ENCODE data around the gene AKAP8L.
"Not testable (repeated sequence)": the region's sequence is repeated elsewhere in the genome, so short reads cannot be mapped to it uniquely, and the experiment has no call there.

AKAP8L gene

GRCh38 chr19:15412832-15413231 lies 6.0 kb downstream of the AKAP8L start:
- DNase-seq (ENCODE audit: low read depth): peak; percentile 35
- no peak overlapping the region for H3K4me3 ChIP-seq (ENCODE audit: low read depth, low read length)
- TF ChIP-seq CTCF (conservative IDR thresholded peaks at IDR 0.05; ENCODE audit: low read depth, low read length): peak; percentile 22

- DNase-seq (ENCODE audit: low read depth); H3K4me3 ChIP-seq (ENCODE audit: low read depth, low read length): not testable (repeated sequence)
Measured at GRCh38 chr19:15411351-15411750, 7.4 kb downstream of the AKAP8L start.

- no peak for DNase-seq (ENCODE audit: low read depth)
- no peak overlapping the region for H3K4me3 ChIP-seq (ENCODE audit: low read depth, low read length)
- no peak for TF ChIP-seq CTCF (conservative IDR thresholded peaks at IDR 0.05; ENCODE audit: low read depth, low read length)
Measured at GRCh38 chr19:15404780-15405211, 14.0 kb downstream of the AKAP8L start.

- TF ChIP-seq CTCF (conservative IDR thresholded peaks at IDR 0.05; ENCODE audit: low read depth, low read length): no peak
- H3K4me3 ChIP-seq (ENCODE audit: low read depth, low read length): no peak overlapping the region
- no peak for DNase-seq (ENCODE audit: low read depth)
Measured at GRCh38 chr19:15404097-15404779, 14.6 kb downstream of the AKAP8L start.

- no peak overlapping the region for H3K4me3 ChIP-seq (ENCODE audit: low read depth, low read length)
- TF ChIP-seq CTCF (conservative IDR thresholded peaks at IDR 0.05; ENCODE audit: low read depth, low read length): no peak
- DNase-seq (ENCODE audit: low read depth): no peak
Measured at GRCh38 chr19:15403151-15403531, 15.6 kb downstream of the AKAP8L start.

- H3K4me3 ChIP-seq (ENCODE audit: low read depth, low read length): no peak overlapping the region
- no peak for TF ChIP-seq CTCF (conservative IDR thresholded peaks at IDR 0.05; ENCODE audit: low read depth, low read length)
- no peak for DNase-seq (ENCODE audit: low read depth)
Measured at GRCh38 chr19:15402411-15403150, 16.2 kb downstream of the AKAP8L start.

- no peak for TF ChIP-seq CTCF (conservative IDR thresholded peaks at IDR 0.05; ENCODE audit: low read depth, low read length)
- DNase-seq (ENCODE audit: low read depth): no peak
- no peak overlapping the region for H3K4me3 ChIP-seq (ENCODE audit: low read depth, low read length)
Measured at GRCh38 chr19:15401397-15401710, 17.4 kb downstream of the AKAP8L start.

Data from choroid plexus epithelial cell (primary cell).